Osteoblast (primary cell): ENCODE measurements around the gene NTNG2. TPM values are rescaled to one million over a fixed set of nuclear protein-coding genes. Genes with fewer than 3 reads are reported as not detected.
A peak's percentile ranks its signal among the peaks of the same experiment; 100 is the strongest.

ENCODE experiments used
- DNase-seq: peaks from one replicate; pipeline ENCODE4 v3.0.0; 2011; ENCODE audit warnings: low spot score, mixed read lengths; ENCODE audit not compliant: insufficient read length; ENCODE audit errors: missing footprints
- H2AFZ ChIP-seq: 2 replicates; pipeline ENCODE4 v1.6.0; 2011; ENCODE audit warnings: mild to moderate bottlenecking, low read length
- H3K27ac ChIP-seq: 2 replicates; pipeline ENCODE4 v1.5.1; 2011; ENCODE audit warnings: mild to moderate bottlenecking, low read depth, low read length, moderate library complexity
- H3K27me3 ChIP-seq: 2 replicates; pipeline ENCODE4 v1.6.0; 2012; ENCODE audit warnings: mild to moderate bottlenecking, control low read depth, inconsistent platforms, low read length, moderate library complexity; ENCODE audit not compliant: insufficient read depth
- H3K36me3 ChIP-seq: 2 replicates; pipeline ENCODE4 v1.5.1; 2011; ENCODE audit warnings: mild to moderate bottlenecking, low read length, control low read depth, moderate library complexity; ENCODE audit not compliant: insufficient read depth
- H3K4me1 ChIP-seq: 2 replicates; pipeline ENCODE4 v1.5.1; 2011; ENCODE audit warnings: mild to moderate bottlenecking, low read length, control low read depth, moderate library complexity; ENCODE audit not compliant: insufficient read depth
- H3K4me2 ChIP-seq: 2 replicates; pipeline ENCODE4 v1.6.0; 2011; ENCODE audit warnings: mild to moderate bottlenecking, low read length; ENCODE audit not compliant: insufficient read depth
- H3K4me3 ChIP-seq: fragments of 200-600 bp; sonication (generic); 3 replicates; pipeline ENCODE4 v1.5.1; 2012; ENCODE audit warnings: mild to moderate bottlenecking, low read length, inconsistent platforms; ENCODE audit not compliant: insufficient read depth
- H3K79me2 ChIP-seq: 2 replicates; pipeline ENCODE4 v1.6.0; 2012; ENCODE audit warnings: mild to moderate bottlenecking, low read length, control low read depth, inconsistent platforms; ENCODE audit not compliant: insufficient read depth
- H3K9me3 ChIP-seq: 2 replicates; pipeline ENCODE4 v1.5.1; 2011; ENCODE audit warnings: low read depth, low read length, control low read depth
- H4K20me1 ChIP-seq: 2 replicates; pipeline ENCODE4 v1.6.0; 2012; ENCODE audit warnings: mild to moderate bottlenecking, low read length, control low read depth; ENCODE audit not compliant: insufficient read depth
- total RNA-seq: library from RNA; depleted of rRNA; stranded (reverse); fragments of >200 nt; gene quantifications from 2 replicates; pipeline ENCODE4 v1.2.3, GENCODE V29; 2012
- TF ChIP-seq, protein P1 (sequence below): IDR thresholded peaks from 2 replicates; pipeline ENCODE4 v1.5.1; 2011; ENCODE audit warnings: mild to moderate bottlenecking, low read depth, low read length, moderate library complexity; ENCODE audit errors: extremely low read depth

Gene NTNG2
- total RNA-seq, 1 donor: 9.4 TPM

DNA sequence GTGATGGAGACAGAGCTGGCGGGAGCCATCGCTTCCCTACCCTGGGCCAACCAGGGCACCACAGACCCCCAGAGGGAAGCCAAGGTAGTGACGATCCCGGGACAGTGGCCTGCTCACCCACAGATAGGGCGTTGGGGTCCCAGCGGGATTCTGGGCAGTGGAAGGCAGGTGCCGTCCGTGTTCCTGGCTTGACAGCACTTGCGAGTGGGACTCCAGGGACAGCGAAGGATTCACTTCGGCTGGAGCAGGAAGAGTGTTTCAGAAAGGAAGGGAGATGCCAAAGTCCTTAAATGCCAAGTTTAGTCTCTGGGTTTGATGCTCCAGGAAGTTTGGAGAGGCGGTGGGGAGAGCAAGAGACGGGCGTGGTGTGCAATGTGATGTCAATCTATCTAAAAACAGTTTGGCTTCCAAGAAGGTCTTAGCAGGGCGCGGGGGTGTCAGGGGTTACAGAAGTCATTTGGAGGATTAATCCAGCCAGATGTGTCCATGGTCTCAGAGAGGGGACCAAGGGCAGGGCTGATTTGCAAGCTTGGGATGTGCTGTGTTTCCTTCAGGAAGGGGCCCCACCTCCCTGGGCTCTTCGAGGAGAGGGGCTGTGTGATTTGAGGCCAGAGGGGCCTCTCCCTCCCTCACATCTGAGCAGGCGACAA, 74.9 kb downstream of the NTNG2 start:
- Histone ChIP-seq H3K4me3 (no peak overlapping the region), H3K79me2 (no peaks in the 10 kb centered on the region), H3K9me3 (no peaks in the 10 kb centered on the region), H3K4me1 (peaks cover 3% of the 10 kb centered on the region), H3K4me2 (no peak overlapping the region), H2AFZ (no peak overlapping the region), H4K20me1 (peaks cover 4% of the 10 kb centered on the region), H3K27ac (no peak overlapping the region), H3K36me3 (no peaks in the 10 kb centered on the region), H3K27me3 (peaks cover 47% of the 10 kb centered on the region)
- TF ChIP-seq, protein P1, sequence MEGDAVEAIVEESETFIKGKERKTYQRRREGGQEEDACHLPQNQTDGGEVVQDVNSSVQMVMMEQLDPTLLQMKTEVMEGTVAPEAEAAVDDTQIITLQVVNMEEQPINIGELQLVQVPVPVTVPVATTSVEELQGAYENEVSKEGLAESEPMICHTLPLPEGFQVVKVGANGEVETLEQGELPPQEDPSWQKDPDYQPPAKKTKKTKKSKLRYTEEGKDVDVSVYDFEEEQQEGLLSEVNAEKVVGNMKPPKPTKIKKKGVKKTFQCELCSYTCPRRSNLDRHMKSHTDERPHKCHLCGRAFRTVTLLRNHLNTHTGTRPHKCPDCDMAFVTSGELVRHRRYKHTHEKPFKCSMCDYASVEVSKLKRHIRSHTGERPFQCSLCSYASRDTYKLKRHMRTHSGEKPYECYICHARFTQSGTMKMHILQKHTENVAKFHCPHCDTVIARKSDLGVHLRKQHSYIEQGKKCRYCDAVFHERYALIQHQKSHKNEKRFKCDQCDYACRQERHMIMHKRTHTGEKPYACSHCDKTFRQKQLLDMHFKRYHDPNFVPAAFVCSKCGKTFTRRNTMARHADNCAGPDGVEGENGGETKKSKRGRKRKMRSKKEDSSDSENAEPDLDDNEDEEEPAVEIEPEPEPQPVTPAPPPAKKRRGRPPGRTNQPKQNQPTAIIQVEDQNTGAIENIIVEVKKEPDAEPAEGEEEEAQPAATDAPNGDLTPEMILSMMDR: peak; percentile 29
- DNase-seq: peak; percentile 54

DNA sequence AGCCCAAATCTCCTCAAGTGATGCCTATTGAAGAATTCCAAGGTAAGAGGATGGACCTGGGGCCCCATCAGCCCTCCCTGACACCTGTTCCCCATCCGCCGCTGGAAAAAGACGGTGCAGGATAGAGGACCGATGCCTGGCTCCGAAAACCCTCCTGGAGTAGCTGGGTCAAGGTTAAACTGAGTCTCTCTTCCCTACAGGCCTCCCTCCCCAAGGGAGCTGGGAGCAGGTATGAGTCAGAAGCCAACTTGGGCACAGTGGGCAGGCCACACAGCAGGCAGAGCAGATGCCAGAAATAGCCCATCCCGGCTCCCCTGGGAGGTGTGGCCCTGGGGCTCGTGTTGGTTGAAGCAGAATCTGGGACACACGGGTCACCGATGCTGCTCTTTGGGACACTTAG, 75.6 kb downstream of the NTNG2 start:
- H3K9me3 ChIP-seq: no peaks in the 10 kb centered on the region
- peaks cover 5% of the 10 kb centered on the region for H3K4me1 ChIP-seq
- H3K79me2 ChIP-seq: no peaks in the 10 kb centered on the region
- H3K4me3 ChIP-seq: no peak overlapping the region
- no peaks in the 10 kb centered on the region for H3K36me3 ChIP-seq
- peaks cover 47% of the 10 kb centered on the region for H3K27me3 ChIP-seq
- peak; percentile 87 for DNase-seq
- no peak overlapping the region for H3K4me2 ChIP-seq
- H2AFZ ChIP-seq: no peak overlapping the region
- H3K27ac ChIP-seq: no peak overlapping the region
- peaks cover 4% of the 10 kb centered on the region for H4K20me1 ChIP-seq
- TF ChIP-seq, protein P1: no peak

- H3K4me3 ChIP-seq: no peak overlapping the region
- H2AFZ ChIP-seq: no peak overlapping the region
- peak; percentile 89 for DNase-seq
- no peak overlapping the region for H3K4me2 ChIP-seq
- peaks cover 42% of the 10 kb centered on the region for H3K27me3 ChIP-seq
- H3K36me3 ChIP-seq: no peaks in the 10 kb centered on the region
- peaks cover 11% of the 10 kb centered on the region for H3K4me1 ChIP-seq
- no peak overlapping the region for H3K27ac ChIP-seq
- no peaks in the 10 kb centered on the region for H3K9me3 ChIP-seq
- no peaks in the 10 kb centered on the region for H3K79me2 ChIP-seq
- TF ChIP-seq, protein P1: no peak
- peaks cover 4% of the 10 kb centered on the region for H4K20me1 ChIP-seq
These were observed 76.4 kb downstream of the NTNG2 start for GRCh38 chr9:132238026-132238972.

GRCh38 chr9:132238992-132239391, 77.1 kb downstream of the NTNG2 start:
- no peak overlapping the region for H3K27ac ChIP-seq
- no peaks in the 10 kb centered on the region for H3K36me3 ChIP-seq
- H3K4me3 ChIP-seq: no peak overlapping the region
- no peak overlapping the region for H2AFZ ChIP-seq
- H3K27me3 ChIP-seq: peaks cover 36% of the 10 kb centered on the region
- peaks cover 11% of the 10 kb centered on the region for H3K4me1 ChIP-seq
- no peaks in the 10 kb centered on the region for H3K9me3 ChIP-seq
- DNase-seq: peak; percentile 77
- no peaks in the 10 kb centered on the region for H3K79me2 ChIP-seq
- H3K4me2 ChIP-seq: no peak overlapping the region
- peaks cover 4% of the 10 kb centered on the region for H4K20me1 ChIP-seq
- TF ChIP-seq, protein P1: no peak
